HG02798 (cell line): ENCODE measurements around the gene MINK1.

Experiments used
- ATAC-seq: cut with Tn5 transposase; IDR thresholded peaks from one replicate; pipeline ENCODE4 v1.9.1; 2021; ENCODE audit warnings: mild to moderate bottlenecking; ENCODE audit not compliant: unreplicated experiment, poor library complexity

MINK1 gene

GRCh38 chr17:4833178-4833940 is at the start of gene MINK1:
Gene MINK1, plus strand, starts transcription at chr17:4833340. Its CDS starts 244 bp downstream, at chr17:4833584.
- ATAC-seq: peak; percentile 98

DNA sequence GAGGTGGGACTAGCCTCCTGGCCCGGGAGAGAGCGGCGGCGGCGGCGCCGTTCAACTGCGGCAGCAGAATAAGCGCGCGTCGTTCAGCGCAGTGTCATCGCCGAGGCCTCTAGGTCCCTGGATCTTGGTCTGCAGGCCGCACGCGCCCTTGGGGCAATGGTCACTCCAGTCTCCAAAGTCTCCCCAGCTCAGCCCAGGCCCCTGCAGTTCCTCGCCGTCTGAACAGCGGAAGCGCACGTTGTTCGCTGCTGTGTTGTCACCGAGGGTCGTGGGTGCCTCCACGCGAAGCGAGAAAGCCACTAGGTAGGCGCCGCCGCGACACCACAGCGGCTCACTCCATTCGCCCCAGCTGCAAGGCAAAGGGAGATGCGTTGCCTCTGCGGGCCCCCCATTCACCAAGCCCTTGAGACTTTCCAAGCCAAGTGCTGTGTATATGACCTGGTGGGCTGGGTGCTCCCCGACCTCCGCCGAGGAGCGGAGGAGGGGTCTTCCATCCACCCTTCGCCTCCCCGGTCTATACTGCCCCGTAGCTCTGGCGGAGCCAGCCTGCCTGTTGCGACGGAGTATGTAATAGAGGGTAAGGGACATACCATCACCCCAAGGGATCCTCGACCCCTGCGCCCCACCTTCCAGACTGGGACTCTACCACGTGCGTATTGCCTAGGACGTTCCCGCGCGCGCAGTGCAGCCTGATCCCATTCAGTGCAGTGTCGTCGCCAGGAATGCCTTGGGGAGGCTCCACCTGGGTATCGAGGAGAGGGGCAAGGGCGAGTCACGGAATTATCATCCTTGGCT is 47.6 kb upstream of the MINK1 start:
- ATAC-seq: no peak

DNA sequence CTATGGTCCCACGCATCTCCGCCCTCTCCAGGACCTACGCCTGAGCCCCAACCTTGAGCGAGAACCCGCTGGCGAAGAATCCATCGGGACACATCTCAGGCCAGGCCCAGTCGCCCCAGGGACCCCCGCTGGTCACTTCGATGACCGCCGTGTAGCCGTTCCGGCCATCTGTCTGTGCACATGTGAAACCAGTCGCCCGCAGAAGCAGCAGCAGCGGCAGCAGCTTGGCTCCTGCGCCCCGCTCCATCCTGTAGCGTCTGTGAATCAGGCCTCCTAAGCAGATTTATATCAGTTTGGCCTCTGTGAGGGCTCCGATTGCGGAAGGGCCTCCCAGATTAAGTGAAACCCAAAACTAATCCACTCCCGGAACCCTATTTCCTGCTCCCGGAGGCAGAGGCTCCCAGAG is 47.0 kb upstream of the MINK1 start, which contains the start of gene VMO1:
TSS of gene VMO1 (minus strand) at position 259 of the 406 bp plus-strand sequence. CDS start at position 247, 12 bp downstream.
- ATAC-seq: no peak

GRCh38 chr17:4786516-4786915 is 46.6 kb upstream of the MINK1 start:
- no peak for ATAC-seq

GRCh38 chr17:4788159-4788806 is 44.9 kb upstream of the MINK1 start:
- ATAC-seq: no peak

- no peak for ATAC-seq
Measured at GRCh38 chr17:4788807-4789700, 44.1 kb upstream of the MINK1 start, which contains the start of gene GLTPD2. Gene GLTPD2, plus strand, starts transcription at chr17:4788964. Its CDS starts 48 bp downstream, at chr17:4789012.

DNA sequence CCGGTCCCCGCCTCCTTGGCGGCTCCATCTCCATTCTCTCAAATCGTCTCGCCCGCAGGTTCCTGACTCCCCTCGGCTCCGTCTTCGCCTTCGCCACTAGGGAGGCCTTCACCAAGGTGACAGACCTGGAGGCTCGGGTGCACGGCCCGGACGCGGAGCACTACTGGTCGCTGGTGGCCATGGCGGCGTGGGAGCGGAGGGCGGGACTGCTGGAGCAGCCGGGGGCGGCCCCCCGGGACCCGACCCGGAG is 43.5 kb upstream of the MINK1 start:
- no peak for ATAC-seq

DNA sequence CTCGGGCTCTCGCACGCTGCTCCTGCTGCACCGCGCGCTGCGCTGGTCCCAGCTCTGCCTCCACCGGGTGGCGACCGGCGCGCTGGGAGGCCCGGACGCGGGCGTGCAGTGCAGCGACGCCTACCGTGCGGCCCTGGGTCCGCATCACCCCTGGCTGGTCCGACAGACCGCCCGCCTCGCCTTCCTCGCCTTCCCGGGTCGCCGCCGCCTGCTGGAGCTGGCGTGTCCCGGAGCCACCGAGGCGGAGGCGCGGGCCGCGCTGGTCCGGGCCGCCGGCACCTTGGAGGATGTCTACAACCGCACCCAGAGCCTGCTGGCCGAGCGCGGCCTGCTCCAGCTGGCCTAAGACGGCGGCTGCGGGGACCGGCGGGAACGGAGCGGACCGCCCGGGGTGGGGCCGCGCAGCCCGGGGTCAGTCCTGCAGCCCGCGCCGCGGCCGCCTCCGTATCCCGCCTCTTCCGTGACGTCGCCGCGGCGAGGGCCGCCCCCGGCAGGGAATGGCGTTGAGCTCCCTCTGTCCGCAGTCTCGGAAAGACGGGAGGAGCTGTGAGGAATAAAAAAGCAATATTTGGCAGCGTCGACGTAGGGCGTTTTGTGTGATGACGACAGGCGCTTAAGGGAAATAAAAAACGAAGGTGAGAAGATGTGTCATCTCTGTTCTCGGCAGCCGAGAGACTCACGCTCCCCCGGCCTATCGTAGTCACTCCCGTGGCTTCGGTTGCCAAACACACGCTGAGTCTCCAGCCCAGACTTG is 43.0 kb upstream of the MINK1 start:
- peak; percentile 90 for ATAC-seq

DNA sequence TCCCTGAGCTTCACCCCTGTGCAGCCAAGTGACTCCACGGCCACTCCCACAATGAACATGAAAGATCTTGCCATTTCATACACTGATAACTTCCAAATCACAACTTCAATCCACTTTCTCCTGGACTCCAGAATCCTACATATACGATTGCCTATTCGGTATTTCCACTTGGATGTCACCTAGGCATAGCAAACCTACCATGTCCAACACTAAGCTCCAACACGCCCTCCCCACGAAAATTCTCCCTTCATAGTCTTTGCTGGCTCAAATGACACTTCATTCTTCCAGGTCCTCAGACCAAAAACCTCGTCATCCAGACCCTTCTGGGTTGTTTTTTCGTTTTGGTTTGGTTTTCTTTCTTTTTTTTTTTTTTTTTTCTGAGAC is 42.4 kb upstream of the MINK1 start:
- ATAC-seq: no peak

GRCh38 chr17:4795168-4795567 is 38.0 kb upstream of the MINK1 start:
- ATAC-seq: no peak

DNA sequence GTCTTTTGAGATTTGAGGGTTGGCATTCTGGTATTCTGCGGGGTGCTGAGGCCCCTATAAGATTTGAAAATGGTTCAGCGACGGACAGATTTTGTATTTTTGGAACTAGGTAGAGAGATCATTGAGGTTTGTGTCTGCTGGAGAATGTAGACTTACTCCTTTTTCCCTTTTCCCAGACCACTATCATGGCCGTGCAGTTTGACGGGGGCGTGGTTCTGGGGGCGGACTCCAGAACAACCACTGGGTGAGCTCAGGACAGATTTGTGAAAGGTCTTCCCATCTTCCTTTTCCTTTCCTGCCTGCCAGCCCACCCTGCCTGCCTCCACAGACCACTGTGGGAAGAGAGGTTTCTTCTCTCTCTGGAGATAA is 36.6 kb upstream of the MINK1 start:
- ATAC-seq: no peak

GRCh38 chr17:4800462-4801196 is 32.5 kb upstream of the MINK1 start:
- no peak for ATAC-seq

DNA sequence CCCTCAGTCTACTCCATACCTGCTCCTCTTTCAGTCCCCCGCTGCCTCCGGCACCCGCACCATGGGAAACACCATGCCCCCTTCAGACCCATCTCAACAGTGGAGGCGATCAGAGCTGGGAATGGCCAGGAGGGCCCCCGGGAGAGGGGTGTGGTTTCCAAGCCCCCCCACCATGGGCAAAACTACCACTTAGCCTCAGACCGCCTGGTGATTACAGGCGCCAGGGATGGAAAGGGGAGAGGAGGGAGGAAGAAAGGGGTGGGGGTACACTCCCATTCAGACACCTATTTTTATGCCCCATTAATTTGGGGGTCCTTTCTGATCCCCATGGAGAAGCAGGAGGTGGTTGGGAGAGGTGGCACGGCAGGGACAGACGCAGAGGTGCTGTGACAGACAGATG is 30.9 kb upstream of the MINK1 start, which contains the start of gene C17orf114:
TSS of gene C17orf114 (minus strand) at position 101 of the 400 bp plus-strand sequence.
- no peak for ATAC-seq

DNA sequence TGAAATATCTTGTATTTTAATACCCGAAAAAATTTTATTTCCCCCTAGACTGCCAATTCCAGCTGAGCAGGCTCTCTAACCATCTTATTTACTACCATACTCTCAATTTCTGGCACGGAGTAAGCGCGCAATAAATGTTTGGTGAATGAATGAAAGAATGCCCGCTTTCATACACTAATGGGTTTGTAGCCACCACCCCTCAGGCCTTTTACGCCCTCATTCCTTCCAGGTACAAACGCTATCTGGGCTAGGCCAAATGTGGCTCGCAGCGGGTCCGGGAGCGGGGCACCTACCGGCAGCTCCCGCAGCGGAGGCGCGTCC is 26.7 kb upstream of the MINK1 start:
- no peak for ATAC-seq

DNA sequence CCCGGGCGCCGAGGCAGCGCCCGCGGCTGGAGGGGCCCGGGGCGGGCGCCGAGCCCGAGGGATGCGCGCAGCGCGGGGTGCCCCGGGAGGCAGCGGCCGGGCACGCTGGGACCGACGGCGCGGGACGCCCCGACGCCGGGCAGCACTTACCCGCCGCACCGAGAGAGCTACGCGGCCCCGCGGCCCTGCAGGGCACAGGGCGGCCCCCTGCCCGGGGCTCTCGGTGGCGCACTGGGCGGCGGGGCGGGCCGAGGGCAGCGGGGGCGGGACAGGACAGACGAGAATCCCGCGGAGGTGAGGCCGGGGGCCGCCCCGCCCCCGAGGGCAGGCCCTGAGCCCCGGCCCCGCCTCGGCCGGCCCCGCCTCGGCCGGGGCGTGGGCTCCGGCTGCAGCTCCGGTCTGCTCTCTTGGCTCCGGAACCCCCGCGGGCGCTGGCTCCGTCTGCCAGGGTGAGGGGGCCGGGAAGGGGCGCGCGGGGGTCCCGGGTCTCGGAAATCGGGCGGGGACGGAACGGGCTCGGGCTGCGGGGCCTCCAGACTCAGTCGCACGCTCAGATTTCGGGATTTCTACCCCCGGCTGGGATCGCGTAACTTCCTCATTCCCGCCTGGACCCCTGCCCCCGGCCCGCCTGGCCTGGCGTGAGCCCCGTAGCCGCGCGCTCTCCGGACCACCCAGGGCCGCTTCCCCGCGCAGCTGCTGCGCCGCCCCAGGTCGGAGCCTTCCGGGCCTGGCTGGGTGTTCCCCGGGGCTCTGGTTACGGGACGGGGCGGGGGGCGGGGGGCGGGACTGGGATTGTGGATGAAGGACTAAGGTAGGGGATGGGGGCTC is 26.1 kb upstream of the MINK1 start, which contains the start of gene PLD2:
TSS of gene PLD2 (plus strand) at position 376 of the 828 bp plus-strand sequence. CDS start 621 bp downstream, outside the sequence.
- ATAC-seq: peak; percentile 94

DNA sequence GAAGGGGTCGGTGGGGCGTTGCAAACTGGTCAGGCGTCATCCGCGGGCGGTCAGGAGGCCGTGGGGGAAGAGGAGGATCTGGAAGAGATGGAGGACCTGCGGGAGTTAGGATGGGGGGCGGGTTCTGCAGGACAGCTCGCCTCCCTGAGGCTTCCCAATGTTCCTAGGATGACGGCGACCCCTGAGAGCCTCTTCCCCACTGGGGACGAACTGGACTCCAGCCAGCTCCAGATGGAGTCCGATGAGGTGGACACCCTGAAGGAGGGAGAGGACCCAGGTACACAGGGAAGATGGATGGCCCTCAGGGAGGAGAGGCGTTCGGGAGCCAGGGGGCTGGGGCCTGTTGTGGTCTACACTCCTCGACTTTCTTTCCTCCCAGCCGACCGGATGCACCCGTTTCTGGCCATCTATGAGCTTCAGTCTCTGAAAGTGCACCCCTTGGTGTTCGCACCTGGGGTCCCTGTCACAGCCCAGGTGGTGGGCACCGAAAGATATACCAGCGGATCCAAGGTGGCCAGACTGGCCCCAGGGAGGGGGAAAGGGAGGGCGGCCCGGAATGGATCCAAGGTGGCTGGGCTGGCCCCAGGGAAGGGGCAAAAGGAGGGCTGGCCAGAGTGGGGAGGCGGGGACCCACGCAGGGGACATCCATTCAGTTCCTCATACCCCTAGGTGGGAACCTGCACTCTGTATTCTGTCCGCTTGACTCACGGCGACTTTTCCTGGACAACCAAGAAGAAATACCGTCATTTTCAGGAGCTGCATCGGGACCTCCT is 25.3 kb upstream of the MINK1 start:
- ATAC-seq: no peak

DNA sequence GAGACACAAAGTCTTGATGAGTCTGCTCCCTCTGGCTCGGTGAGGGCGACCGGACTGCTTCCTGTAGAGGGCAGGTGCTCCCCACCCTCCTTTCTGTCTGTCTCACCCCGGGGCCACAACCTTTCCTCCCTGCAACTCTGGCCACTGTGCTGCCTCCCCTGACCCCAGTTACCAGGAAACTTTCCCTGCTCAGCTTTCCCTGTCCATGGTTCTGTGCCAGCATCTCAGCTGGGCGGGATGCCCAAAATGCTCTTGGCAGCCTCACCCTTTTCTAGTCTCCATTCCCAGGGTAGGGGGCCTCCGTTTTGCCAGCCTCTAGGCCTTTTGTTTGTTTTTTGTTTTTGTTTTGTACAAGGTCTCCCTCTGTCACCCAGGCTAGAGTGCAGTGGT is 24.8 kb upstream of the MINK1 start:
- no peak for ATAC-seq
